ENCODE measurements around the gene OR56B1. TPM values are rescaled to one million over a fixed set of nuclear protein-coding genes. Genes with fewer than 3 reads are reported as not detected.

Gene OR56B1
- polyA plus RNA-seq, 3 donors = 0.04 TPM; not detected in 2

- no peak overlapping the region for H3K4me3 Mint-ChIP-seq
- WGBS (ENCODE audit: insufficient coverage) = no CpG with 5 or more reads among the region's 1 CpG
- peaks cover 46 to 61% of the 10 kb centered on the region in 2 donors for H3K36me3 ChIP-seq (replicated peaks in 1 of 2; ENCODE audit: control insufficient read depth in 1 of 2, insufficient read depth in 2 of 2, low read length in 2 of 2)
- H3K4me2 ChIP-seq (replicated peaks; ENCODE audit: extremely low read depth, low read length, poor library complexity, severe bottlenecking) = no peak overlapping the region
- H3K27me3 Mint-ChIP-seq (ENCODE audit: low read depth in 3 of 3) = no peaks in the 10 kb centered on the region
- TF ChIP-seq CTCF (IDR thresholded peaks at IDR 0.05) = no peak
- peaks cover 55% of the 10 kb centered on the region for H4K20me1 ChIP-seq (ENCODE audit: insufficient read depth, low read length)
- peaks cover 25 to 34% of the 10 kb centered on the region in 2 donors for H3K4me1 ChIP-seq (ENCODE audit: control insufficient read depth in 1 of 2, insufficient read depth in 2 of 2, low read length in 2 of 2)
- H3K9me3 ChIP-seq (replicated peaks in 1 of 2; ENCODE audit: control insufficient read depth in 1 of 2, insufficient read depth in 1 of 2, low read length in 2 of 2) = no peaks in the 10 kb centered on the region
- H3K9me3 Mint-ChIP-seq = no peaks in the 10 kb centered on the region
- no peak overlapping the region for H3K4me3 ChIP-seq (replicated peaks in 1 of 3; ENCODE audit: low read depth in 2 of 3, low read length in 3 of 3)
- DNase-seq = no peak
- no peaks in the 10 kb centered on the region for H3K27me3 ChIP-seq (ENCODE audit: control insufficient read depth in 2 of 2, insufficient read depth in 2 of 2, low read length in 2 of 2)
- H3K27ac ChIP-seq (ENCODE audit: low read depth in 1 of 2, low read length in 2 of 2) = peak overlapping the region in 1 of 2 donors; percentile 47
- intact Hi-C loops (cut with micrococcal nuclease) = no loop called here
- peaks cover 91% of the 10 kb centered on the region for H3K79me2 ChIP-seq (ENCODE audit: insufficient read depth, low read length)
- H3K36me3 Mint-ChIP-seq = peaks cover 52 to 63% of the 10 kb centered on the region in 2 donors
- peaks cover 39% of the 10 kb centered on the region for H3K4me1 Mint-ChIP-seq
- H3K27ac Mint-ChIP-seq = no peak overlapping the region
- no peak overlapping the region for H3K9ac ChIP-seq (ENCODE audit: insufficient read depth, low read length, poor library complexity, severe bottlenecking)
- H2AFZ ChIP-seq (ENCODE audit: insufficient read depth, low read depth, low read length, poor library complexity, severe bottlenecking) = no peak overlapping the region
Measured at GRCh38 chr11:5695580-5695979, 40.7 kb upstream of the OR56B1 start.

GRCh38 chr11:5696210-5696609 lies 40.0 kb upstream of the OR56B1 start:
- H3K4me1 ChIP-seq (ENCODE audit: control insufficient read depth in 1 of 2, insufficient read depth in 2 of 2, low read length in 2 of 2) = peaks cover 27 to 40% of the 10 kb centered on the region in 2 donors
- H3K4me2 ChIP-seq (replicated peaks; ENCODE audit: extremely low read depth, low read length, poor library complexity, severe bottlenecking) = no peak overlapping the region
- no peaks in the 10 kb centered on the region for H3K27me3 Mint-ChIP-seq (ENCODE audit: low read depth in 3 of 3)
- H3K27ac Mint-ChIP-seq = peak overlapping the region in 4 of 7 donors; percentile 27 to 64 (median 37)
- peak overlapping the region in 1 of 2 donors; percentile 47 for H3K27ac ChIP-seq (ENCODE audit: low read depth in 1 of 2, low read length in 2 of 2)
- H3K4me3 ChIP-seq (replicated peaks in 1 of 3; ENCODE audit: low read depth in 2 of 3, low read length in 3 of 3) = no peak overlapping the region
- H3K79me2 ChIP-seq (ENCODE audit: insufficient read depth, low read length) = peaks cover 84% of the 10 kb centered on the region
- H3K9ac ChIP-seq (ENCODE audit: insufficient read depth, low read length, poor library complexity, severe bottlenecking) = no peak overlapping the region
- no peak overlapping the region for H2AFZ ChIP-seq (ENCODE audit: insufficient read depth, low read depth, low read length, poor library complexity, severe bottlenecking)
- H3K36me3 Mint-ChIP-seq = peaks cover 52 to 63% of the 10 kb centered on the region in 2 donors
- H3K4me3 Mint-ChIP-seq = no peak overlapping the region
- H3K4me1 Mint-ChIP-seq = peaks cover 39% of the 10 kb centered on the region
- WGBS (ENCODE audit: insufficient coverage) = 100% methylated on average over 2 of the region's 2 CpGs
- no peaks in the 10 kb centered on the region for H3K27me3 ChIP-seq (ENCODE audit: control insufficient read depth in 2 of 2, insufficient read depth in 2 of 2, low read length in 2 of 2)
- peaks cover 59% of the 10 kb centered on the region for H4K20me1 ChIP-seq (ENCODE audit: insufficient read depth, low read length)
- no peaks in the 10 kb centered on the region for H3K9me3 ChIP-seq (replicated peaks in 1 of 2; ENCODE audit: control insufficient read depth in 1 of 2, insufficient read depth in 1 of 2, low read length in 2 of 2)
- H3K9me3 Mint-ChIP-seq = no peaks in the 10 kb centered on the region
- peaks cover 47 to 61% of the 10 kb centered on the region in 2 donors for H3K36me3 ChIP-seq (replicated peaks in 1 of 2; ENCODE audit: control insufficient read depth in 1 of 2, insufficient read depth in 2 of 2, low read length in 2 of 2)
- intact Hi-C loops (cut with micrococcal nuclease) = no loop called here
- no peak for TF ChIP-seq CTCF (IDR thresholded peaks at IDR 0.05)
- no peak for DNase-seq

Data from CD14-positive monocyte (primary cell).